Neutrophil (primary cell): ENCODE results near the gene CPED1.

Experiments used
- H3K27ac ChIP-seq: fragments of 200-600 bp; sonication (generic); 2 replicates; pipeline ENCODE4 v1.5.1; 2016; ENCODE audit warnings: mild to moderate bottlenecking, moderate library complexity
- H3K27me3 ChIP-seq: fragments of 200-600 bp; sonication (generic); 2 replicates; pipeline ENCODE4 v1.6.0; 2016; ENCODE audit warnings: mild to moderate bottlenecking
- H3K36me3 ChIP-seq: fragments of 200-600 bp; sonication (generic); 2 replicates; pipeline ENCODE4 v1.5.1; 2017
- H3K4me1 ChIP-seq, 2 experiments: fragments of 200-600 bp in 1 of 2; sonication (generic) in 1 of 2; 1 replicate in 1 of 2; 2 replicates in 1 of 2; pipeline versions ENCODE4 v1.5.1 to v1.6.1; 2013 to 2016; ENCODE audit warnings: low read depth in 1 of 2, low read length in 1 of 2, mild to moderate bottlenecking in 1 of 2, moderate library complexity in 1 of 2; ENCODE audit not compliant: control insufficient read depth in 1 of 2, insufficient read depth in 1 of 2
- H3K4me3 ChIP-seq, 2 experiments: fragments of 200-600 bp in 1 of 2; sonication (generic) in 1 of 2; 1 replicate in 1 of 2; 2 replicates in 1 of 2; pipeline ENCODE4 v1.5.1; 2013 to 2016; ENCODE audit warnings: low read depth in 1 of 2, low read length in 1 of 2, mild to moderate bottlenecking in 1 of 2, moderate library complexity in 1 of 2
- H3K9me3 ChIP-seq: fragments of 200-600 bp; sonication (generic); 2 replicates; pipeline ENCODE4 v1.5.1; 2016
- TF ChIP-seq, protein P1 (sequence below): fragments of 200-600 bp; sonication (generic); IDR thresholded peaks from 2 replicates; pipeline ENCODE4 v1.5.1; 2016; ENCODE audit warnings: antibody characterized with exemption

Gene CPED1

DNA sequence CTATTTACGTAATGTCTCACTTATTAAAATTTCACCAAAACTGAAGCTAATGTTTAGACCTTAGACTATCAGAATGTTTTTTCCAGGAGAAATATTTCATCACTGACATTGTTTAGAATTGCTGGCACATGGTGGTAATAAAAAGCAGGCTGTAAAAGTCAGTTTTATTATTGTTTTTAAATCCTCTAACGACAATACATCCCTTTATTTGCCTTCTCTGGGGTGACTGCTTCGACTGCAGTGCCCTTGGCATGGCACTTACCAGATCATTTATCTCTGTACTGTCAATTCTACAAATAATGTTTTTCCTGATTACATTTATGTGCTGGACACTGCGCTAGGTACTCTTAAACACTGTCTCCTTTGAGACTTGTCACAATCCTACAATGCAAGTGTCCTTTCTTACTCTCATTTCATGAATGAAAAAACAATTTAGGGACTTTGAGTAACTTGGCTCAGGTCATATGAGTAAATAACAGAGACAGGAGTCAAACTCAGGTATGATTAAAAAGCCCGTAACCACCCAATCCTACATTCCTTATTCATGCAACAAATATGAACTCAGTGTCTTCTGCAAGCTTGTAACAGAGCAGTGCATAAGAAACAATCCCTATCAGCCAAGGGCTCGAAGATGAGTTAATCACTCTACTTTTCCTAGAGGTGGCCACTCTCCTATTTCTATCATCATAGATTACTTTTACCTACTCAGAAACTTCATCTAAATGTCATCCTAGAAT, 43.5 kb upstream of the CPED1 start:
- Histone ChIP-seq H3K27me3 (no peaks in the 10 kb centered on the region), H3K4me3 (no peak overlapping the region), H3K36me3 (no peaks in the 10 kb centered on the region), H3K27ac (no peak overlapping the region), H3K9me3 (no peaks in the 10 kb centered on the region), H3K4me1 (peaks cover 4 to 8% of the 10 kb centered on the region in 2 experiments)
- TF ChIP-seq, protein P1, sequence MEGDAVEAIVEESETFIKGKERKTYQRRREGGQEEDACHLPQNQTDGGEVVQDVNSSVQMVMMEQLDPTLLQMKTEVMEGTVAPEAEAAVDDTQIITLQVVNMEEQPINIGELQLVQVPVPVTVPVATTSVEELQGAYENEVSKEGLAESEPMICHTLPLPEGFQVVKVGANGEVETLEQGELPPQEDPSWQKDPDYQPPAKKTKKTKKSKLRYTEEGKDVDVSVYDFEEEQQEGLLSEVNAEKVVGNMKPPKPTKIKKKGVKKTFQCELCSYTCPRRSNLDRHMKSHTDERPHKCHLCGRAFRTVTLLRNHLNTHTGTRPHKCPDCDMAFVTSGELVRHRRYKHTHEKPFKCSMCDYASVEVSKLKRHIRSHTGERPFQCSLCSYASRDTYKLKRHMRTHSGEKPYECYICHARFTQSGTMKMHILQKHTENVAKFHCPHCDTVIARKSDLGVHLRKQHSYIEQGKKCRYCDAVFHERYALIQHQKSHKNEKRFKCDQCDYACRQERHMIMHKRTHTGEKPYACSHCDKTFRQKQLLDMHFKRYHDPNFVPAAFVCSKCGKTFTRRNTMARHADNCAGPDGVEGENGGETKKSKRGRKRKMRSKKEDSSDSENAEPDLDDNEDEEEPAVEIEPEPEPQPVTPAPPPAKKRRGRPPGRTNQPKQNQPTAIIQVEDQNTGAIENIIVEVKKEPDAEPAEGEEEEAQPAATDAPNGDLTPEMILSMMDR, result no peak

DNA sequence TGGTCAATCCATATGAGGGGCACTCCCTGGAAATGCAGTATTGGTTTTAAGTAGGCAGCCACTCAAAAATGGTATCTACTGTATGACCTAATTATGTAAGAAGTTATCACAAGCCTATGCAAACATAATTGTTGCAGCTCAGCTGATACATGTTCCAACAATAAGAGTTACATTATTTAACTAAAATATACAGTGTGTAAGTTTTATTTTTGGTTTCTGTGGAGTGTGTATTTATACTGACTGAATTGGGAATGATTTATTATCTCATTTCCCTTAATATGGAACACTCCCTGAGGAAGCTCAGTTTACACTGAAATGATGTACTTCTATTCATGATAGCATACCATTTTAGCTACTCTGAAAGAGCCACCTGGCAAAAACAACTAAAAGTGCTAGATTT, 40.5 kb upstream of the CPED1 start:
- TF ChIP-seq, protein P1, result no peak
- H3K27me3 ChIP-seq, result no peaks in the 10 kb centered on the region
- peaks cover 17 to 21% of the 10 kb centered on the region in 2 experiments for H3K4me1 ChIP-seq
- H3K27ac ChIP-seq, result no peak overlapping the region
- H3K4me3 ChIP-seq, result no peak overlapping the region
- H3K9me3 ChIP-seq, result no peaks in the 10 kb centered on the region
- no peaks in the 10 kb centered on the region for H3K36me3 ChIP-seq

DNA sequence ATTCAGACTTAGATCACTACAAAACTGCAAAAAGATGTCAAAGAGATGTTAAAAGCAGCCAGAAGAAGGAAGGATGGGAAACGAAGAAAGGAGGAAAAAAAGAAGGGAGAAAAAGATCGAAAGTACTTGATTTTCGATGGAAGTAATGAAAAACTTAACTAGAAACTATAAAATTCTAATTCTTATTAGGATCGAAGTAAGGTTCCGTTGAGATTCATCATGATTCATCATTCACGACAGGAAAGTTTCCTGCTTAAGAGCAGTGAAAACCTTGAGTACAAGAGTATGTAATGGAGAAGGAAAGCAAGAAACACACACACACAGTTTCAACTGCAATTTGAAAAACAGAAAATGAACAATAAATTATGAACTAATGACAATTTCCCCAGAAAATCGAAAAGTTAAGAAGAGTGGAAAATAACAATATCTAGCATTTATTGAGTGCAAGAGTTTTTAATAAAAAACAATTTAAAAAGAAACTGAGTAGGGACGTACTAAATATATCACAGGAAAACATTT, 39.1 kb upstream of the CPED1 start:
- no peaks in the 10 kb centered on the region for H3K9me3 ChIP-seq
- H3K36me3 ChIP-seq, result peaks cover 15% of the 10 kb centered on the region
- H3K27me3 ChIP-seq, result no peaks in the 10 kb centered on the region
- peaks cover 17 to 21% of the 10 kb centered on the region in 2 experiments for H3K4me1 ChIP-seq
- H3K4me3 ChIP-seq, result peak overlapping the region; percentile 65 to 76
- H3K27ac ChIP-seq, result no peak overlapping the region
- TF ChIP-seq, protein P1, result no peak

DNA sequence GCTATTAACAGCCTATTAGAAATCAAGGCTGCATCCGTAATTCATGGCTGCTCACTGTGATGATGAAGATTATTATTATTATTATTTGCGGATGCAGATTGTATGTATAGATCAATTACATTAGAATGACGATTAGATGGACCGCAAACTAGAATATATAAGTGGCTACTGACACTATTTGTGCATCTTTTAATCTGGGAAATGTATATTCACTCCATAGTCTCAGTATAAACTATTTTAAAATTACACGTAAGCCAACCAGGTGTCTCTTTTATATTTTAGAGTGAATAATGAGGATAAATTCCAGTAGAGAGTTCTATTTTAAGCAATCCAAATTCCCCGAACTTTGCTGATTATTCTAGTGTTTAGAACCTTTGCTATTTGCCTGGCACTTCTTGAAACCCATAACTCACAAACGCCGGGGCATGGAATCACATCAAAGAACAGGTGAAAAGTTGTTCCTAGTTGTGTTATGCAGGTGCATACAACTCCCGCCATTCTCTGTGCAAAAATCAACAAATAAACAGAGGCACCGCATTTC, 38.4 kb upstream of the CPED1 start:
- Histone ChIP-seq H3K27ac (peak overlapping the region; percentile 99), H3K9me3 (no peaks in the 10 kb centered on the region)

DNA sequence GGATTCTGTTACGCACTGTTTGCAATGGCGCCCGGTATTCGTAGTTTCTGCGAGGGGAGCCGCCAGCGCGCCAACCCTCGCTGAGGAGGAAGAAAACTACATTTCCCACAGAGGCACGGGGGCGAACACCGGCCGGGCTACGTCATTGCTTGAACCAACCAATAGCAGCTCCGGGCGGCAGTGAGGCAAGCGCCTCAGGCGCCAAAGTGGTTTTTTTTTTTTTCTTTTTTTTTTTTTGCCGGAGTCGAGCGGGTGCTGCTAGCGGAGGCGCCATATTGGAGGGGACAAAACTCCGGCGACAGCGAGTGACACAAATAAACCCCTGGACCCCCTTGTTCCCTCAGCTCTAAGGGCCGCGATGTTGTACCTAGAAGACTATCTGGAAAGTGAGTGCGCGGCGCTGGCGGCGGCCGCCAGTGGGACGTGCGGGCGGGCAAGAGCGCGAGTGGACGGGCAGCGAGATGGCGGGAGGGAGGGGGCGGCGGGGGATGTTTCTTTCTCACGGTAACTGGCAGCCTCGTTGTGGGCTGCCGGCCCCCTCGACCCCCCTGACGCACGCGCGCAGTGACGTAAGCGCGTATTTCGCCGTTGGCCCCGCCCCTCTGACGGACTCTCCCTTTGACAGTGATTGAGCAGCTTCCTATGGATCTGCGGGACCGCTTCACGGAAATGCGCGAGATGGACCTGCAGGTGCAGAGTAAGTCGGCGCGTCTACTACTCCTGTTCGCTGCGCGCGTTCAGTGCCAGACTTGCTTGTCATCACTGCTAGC, 37.8 kb upstream of the CPED1 start, which contains the start of gene ING3:
Gene ING3, plus strand, starts transcription at position 239 of the 770 bp plus-strand sequence. Its CDS starts 120 bp downstream, at position 359.
- TF ChIP-seq, protein P1, result peak; percentile 36

More for the DNA sequence above, 38.4 kb upstream of the CPED1 start:
- TF ChIP-seq, protein P1, result no peak
- H3K4me1 ChIP-seq, result peaks cover 17 to 21% of the 10 kb centered on the region in 2 experiments
- peaks cover 21% of the 10 kb centered on the region for H3K36me3 ChIP-seq
- no peaks in the 10 kb centered on the region for H3K27me3 ChIP-seq
- H3K4me3 ChIP-seq, result peak overlapping the region; percentile 65 to 76

More for the DNA sequence above, 37.8 kb upstream of the CPED1 start, which contains the start of gene ING3:
- peaks cover 17 to 21% of the 10 kb centered on the region in 2 experiments for H3K4me1 ChIP-seq
- no peaks in the 10 kb centered on the region for H3K9me3 ChIP-seq
- H3K4me3 ChIP-seq, result peak within 1 kb of the TSS; percentile 65 to 76
- H3K27me3 ChIP-seq, result no peaks in the 10 kb centered on the region
- H3K27ac ChIP-seq, result peak within 1 kb of the TSS; percentile 99
- H3K36me3 ChIP-seq, result peaks cover 27% of the 10 kb centered on the region
